Vagina (tissue), 2 donors: ENCODE results near the gene SLC25A46.

Source experiments
- POLR2A ChIP-seq, 2 donors: fragments of 450-650 bp; IDR thresholded peaks; one replicate each; pipeline ENCODE4 v1.6.1; 2017; ENCODE audit warnings: antibody characterized with exemption in 2 of 2, mild to moderate bottlenecking in 2 of 2, moderate library complexity in 2 of 2
- TF ChIP-seq, protein P1 (sequence below), 3 experiments: fragments of 450-650 bp in 2 of 3; fragments of 200-600 bp in 1 of 3; sonication (generic) in 1 of 3; IDR thresholded peaks; one replicate each; pipeline ENCODE4 v1.5.1; 2017 to 2019; ENCODE audit warnings: antibody characterized with exemption in 3 of 3, mild to moderate bottlenecking in 2 of 3, moderate library complexity in 2 of 3

DNA sequence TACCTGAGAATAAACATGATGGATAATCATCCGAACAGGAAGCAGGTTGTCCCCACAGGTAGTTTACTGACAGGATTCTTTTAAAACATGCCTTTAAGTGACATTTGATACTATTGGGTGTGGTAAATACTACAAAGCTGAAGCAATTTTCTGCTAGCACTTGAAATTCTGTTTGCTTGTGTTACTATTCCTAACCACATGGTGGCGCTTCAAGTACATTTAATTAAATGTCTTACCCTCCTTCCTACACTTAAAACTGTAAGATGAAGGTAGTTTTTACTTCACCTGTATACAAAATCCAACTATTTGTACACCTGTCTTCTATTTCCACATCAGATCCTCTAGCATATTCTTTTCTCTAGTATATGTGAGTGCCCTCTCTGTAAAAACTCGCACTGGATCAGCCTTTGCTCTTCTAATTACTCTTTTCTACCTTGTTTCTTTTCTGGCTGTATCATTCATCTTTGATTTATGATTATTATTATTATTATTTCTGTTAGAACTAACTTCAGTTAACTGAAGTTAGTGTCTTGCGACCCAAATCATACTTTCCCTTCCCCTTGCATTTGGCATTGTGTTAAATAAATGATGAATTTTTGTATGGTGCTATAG, 18.4 kb downstream of the SLC25A46 start:
- TF ChIP-seq POLR2A (IDR thresholded peaks at IDR 0.05) = no peak
- TF ChIP-seq, protein P1, sequence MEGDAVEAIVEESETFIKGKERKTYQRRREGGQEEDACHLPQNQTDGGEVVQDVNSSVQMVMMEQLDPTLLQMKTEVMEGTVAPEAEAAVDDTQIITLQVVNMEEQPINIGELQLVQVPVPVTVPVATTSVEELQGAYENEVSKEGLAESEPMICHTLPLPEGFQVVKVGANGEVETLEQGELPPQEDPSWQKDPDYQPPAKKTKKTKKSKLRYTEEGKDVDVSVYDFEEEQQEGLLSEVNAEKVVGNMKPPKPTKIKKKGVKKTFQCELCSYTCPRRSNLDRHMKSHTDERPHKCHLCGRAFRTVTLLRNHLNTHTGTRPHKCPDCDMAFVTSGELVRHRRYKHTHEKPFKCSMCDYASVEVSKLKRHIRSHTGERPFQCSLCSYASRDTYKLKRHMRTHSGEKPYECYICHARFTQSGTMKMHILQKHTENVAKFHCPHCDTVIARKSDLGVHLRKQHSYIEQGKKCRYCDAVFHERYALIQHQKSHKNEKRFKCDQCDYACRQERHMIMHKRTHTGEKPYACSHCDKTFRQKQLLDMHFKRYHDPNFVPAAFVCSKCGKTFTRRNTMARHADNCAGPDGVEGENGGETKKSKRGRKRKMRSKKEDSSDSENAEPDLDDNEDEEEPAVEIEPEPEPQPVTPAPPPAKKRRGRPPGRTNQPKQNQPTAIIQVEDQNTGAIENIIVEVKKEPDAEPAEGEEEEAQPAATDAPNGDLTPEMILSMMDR (IDR thresholded peaks at IDR 0.05) = peak; percentile 21 to 73 (median 48)
